NOMO-1 treated with dmso at 0.1 percent for 144 hours (cell line): ENCODE results near the gene TRAF3.

Experiments
- DNase-seq: peaks from one replicate; lab custom pipeline; 2025; ENCODE audit not compliant: unreplicated experiment; lab: John Stamatoyannopoulos, UW

Gene TRAF3

DNA sequence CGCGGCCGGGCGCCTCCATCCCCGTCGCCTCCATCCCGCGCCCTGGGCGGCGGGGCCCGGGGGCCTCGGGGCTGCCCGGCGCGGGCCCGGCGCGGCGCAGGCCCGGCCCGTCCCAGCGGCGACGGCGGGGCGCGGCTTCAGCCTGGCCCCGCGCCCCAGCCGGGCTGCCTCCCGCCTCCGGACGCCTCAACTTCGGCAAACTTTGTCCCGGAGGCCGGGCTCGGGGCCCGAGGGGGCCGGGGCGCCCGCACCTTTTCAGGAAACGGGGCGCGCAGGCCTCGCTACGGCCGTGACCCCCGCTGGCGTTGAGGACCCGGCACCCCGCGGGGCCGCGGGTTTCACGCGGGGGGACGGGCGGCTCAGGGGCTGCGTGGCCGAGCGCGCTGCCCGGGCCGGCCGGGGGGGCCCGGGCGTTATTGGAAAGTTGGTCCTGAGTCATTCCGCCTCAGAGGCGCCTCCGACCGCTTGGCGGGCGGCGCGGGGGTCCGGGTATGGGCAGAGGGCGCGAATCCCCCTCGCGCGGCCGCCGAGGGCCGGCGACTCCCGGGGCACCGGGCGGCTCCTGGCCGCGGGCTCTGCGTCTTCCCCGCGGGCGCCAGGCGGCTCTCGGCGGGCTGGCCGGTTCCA, 575 bp downstream of the TRAF3 start:
- no peak for DNase-seq

GRCh38 chr14:102778338-102779083, 1.3 kb downstream of the TRAF3 start:
- no peak for DNase-seq

DNA sequence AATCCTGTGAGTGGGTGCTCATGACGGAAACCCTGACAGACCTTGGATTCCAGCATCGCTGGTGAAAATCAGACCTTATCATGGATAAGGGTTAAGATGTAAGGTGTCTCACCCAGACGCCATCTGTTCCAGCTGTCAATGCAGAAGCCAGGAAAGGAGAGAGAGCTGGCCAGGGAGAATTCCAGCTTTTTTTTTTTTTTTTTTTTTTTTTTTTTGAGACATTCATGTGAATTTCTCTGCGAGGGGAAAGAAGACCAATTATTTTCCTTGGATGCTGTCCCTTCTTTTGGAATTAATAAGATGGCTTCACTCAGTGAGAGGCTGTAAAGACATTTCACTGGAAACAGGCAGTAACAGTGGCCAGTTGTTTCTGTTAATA, 1.8 kb downstream of the TRAF3 start:
- no peak for DNase-seq

DNA sequence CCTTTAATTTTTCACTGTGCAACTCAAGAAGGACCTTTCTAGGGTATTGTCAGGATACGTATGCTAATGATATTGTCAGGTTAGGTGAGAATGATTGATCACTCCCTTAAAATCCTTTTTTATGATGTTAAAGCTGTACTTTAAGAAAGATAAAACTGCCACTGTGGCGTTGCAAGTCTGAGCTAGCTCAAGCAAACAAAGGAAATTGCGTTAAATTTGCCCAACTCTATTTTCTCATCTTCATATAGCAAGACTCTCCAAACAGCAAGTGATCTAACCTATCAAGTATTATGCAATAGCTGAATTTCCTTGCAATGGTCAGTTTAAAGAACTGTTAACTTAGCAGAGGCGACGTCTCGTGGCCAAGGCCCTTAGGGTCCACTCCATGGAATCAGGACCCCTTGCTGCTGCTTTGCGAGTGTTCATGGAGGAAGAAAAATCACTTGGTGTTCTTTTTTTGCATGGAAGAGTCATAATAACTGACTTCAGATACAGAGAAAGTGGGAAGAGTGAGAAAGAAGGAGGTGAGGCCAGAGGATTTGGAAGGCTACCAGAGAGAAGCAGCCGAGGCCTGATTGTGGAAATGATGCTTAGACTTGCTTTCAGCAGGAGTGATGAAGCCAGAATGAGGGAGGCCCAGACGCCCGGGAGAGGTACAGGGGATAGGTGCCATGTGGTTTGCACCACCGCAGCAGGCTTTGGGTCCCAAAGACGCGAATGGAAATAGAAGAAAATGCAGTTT, 2.5 kb downstream of the TRAF3 start:
- DNase-seq = no peak

DNA sequence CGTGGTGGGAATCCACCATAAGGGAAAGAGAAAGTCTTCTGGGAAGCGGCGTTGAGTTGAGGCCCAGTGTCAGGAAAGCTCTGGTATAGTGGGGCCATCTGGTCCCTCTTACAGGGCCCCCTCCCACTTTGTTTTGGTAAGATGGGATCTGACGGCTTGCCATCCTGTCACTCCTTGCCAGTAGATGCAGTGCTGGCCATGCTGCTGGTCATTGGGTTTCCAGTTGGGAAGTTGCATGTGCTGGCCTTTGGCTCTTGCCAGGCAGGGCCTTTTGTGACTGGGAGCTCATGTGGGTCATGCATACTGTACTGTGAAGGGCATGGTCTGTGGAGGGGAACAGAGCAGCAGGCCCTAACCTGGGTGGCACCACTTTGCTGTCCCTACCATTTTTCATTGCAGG, 3.8 kb downstream of the TRAF3 start:
- DNase-seq = no peak

- no peak for DNase-seq
These were observed 5.7 kb downstream of the TRAF3 start for GRCh38 chr14:102782974-102783373.

DNA sequence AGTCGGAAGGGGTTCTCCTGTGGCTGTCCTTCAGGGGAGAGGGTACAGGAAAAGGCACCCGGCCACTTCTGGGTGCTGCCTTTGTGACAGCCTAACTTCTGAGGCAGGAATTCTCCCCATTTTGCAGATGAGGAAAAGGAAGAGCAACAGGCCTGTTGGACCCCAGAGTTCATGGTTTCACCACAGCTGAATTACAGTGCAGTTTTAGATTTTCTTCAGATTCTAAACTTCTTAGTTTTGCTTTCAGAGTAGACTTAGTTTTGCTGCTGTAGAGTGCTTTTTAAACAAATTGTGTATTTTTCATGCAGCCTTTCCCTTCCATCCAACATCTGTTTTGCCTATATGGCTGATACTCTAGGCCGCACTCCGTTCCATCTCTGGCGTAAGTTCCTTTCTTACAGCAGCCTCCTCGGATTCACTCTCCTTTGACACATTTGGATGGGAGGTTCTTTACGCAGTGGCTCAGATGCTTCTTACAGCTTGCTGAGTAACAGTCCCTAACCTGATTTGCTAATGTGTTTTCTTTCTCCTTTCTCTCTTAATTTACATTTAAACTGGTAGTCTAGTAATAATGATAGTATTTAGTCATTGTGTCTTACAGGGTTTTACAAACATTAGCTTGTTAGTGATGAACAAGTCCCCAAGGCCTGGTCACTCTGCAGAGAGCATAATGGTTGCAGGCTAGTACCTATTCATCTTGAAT, 7.8 kb downstream of the TRAF3 start:
- no peak for DNase-seq

DNA sequence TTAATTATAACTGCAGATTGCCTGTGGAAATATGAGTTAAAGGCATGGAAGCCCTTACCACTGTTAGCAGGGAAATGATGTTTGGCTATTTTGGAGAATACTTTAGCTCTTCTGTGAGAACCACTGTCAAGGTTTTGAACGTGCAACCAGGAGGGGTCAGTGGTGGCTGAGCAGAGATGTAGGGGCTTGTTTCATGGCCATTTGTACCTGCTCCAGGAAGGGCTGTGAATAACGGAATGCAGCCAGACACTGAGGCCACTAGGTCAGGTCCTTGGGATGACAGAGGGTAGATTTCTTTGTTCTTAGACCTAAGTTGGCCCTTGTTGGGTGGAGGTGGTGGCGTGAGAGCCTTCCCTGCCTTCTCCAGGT, 8.3 kb downstream of the TRAF3 start:
- no peak for DNase-seq

- no peak for DNase-seq
These were observed 9.5 kb downstream of the TRAF3 start for GRCh38 chr14:102786768-102787167.

- no peak for DNase-seq
These were observed 12.1 kb downstream of the TRAF3 start for GRCh38 chr14:102789349-102789748.

DNA sequence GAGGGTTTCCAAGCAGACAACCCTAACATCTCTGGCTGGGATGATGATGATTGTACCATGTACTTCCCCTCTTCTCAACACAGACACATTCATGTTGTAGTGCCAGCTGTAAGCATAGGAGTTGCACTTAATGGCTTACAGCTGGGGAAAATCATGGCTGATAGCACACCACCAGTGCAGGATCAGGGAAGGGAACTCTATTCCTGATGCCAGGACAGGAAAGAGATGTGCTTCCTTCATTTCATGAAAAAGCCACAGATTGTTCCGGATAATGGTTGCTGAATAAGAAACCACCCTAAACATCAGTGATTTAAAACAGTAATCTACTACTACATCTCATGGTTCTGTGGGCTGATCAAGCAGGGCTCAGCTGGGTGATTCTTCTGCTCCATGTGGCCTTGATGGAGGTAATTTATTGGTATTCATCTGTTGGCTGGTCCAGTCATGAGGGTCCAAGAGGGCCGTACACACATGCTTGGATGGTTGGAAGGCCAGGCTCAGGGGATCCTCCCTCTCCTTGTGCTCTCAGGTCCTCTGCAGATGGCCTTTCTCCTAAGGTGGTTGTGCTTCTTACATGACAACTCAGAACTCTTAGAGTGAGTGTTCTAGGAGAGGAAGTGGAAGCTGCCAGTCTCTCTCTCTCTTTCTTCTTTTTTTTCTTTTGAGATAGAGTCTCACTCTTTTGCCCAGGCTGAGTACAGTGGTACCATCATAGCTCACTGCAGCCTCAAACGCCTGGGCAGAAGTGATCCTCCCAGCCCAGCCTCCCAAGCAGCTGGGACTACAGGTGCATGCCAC, 16.5 kb downstream of the TRAF3 start:
- DNase-seq = no peak

GRCh38 chr14:102795060-102795925, 18.0 kb downstream of the TRAF3 start:
- peak; percentile 43 for DNase-seq

- no peak for DNase-seq
These were observed 19.5 kb downstream of the TRAF3 start for GRCh38 chr14:102796661-102797190.

- DNase-seq = no peak
These were observed 21.7 kb downstream of the TRAF3 start for GRCh38 chr14:102798926-102799325.

GRCh38 chr14:102799684-102800562, 22.7 kb downstream of the TRAF3 start:
- DNase-seq = no peak

- no peak for DNase-seq
These were observed 25.7 kb downstream of the TRAF3 start for GRCh38 chr14:102802834-102803523.

DNA sequence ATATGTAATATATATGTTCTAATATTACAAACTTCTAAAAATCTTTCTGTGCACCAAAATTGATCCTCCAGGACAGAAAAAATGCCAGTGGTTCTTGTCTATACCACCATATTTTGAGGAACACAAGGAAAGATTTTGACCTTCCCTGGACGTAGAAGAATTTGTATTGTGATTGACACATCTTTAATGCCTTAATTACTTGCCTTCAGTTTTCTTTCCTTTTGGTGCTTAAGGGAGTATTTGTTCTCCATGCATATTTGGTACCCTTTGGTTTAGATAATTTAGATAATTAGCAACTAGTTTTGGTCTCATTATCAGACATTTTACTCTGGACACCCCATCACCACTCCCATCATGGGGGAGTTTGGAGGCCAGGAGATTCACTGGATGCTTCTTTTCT, 27.6 kb downstream of the TRAF3 start:
- DNase-seq = no peak

GRCh38 chr14:102805371-102805891, 28.2 kb downstream of the TRAF3 start:
- no peak for DNase-seq
